Measurements from ENCODE around the gene MALL.
A peak's percentile ranks its signal among the peaks of the same experiment; 100 is the strongest.
"Not testable (repeated sequence)": the region's sequence is repeated elsewhere in the genome, so short reads cannot be mapped to it uniquely, and the experiment has no call there.

The MALL gene

DNA sequence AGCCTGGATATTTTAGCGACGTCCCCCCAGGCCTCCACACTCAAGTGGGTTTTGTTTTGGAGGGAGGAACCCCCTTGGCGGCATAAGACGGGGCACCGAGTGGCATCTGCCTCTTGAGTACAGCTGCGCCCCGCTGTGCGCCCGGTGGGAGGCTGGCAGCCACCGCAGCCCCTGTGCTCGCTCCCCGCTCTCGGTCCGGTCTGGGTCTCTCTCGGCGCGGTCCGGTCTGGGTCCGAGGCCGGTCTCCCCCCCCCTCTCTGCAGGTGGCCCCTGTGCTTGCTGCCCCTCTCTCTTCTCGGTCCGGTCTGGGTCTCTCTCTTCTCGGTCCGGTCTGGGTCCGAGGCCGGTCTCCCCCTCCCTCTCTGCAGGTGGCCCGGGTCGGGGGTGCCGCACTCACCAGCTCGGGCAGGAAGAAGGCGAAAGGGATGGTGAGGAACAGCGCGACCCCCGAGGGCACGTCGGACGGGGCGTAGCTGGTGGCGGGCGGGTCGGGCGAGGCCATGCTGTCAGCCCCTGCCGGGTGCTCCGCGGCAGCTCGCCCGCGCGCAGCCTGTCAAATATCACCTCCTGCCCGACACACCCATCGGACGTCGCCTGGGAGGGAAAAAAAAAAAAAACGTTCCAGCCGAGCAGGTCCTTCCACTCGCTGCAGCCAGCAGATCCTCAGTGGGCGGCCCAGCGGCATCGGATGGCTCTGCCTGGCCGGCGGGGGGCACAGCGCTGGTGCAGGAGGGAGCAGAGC, at the start of gene MALL:
TSS of gene MALL (minus strand) at position 532 of the 742 bp plus-strand sequence. CDS start at position 502, 30 bp downstream.
- peak in 1 of 2 experiments; percentile 38 for DNase-seq

DNA sequence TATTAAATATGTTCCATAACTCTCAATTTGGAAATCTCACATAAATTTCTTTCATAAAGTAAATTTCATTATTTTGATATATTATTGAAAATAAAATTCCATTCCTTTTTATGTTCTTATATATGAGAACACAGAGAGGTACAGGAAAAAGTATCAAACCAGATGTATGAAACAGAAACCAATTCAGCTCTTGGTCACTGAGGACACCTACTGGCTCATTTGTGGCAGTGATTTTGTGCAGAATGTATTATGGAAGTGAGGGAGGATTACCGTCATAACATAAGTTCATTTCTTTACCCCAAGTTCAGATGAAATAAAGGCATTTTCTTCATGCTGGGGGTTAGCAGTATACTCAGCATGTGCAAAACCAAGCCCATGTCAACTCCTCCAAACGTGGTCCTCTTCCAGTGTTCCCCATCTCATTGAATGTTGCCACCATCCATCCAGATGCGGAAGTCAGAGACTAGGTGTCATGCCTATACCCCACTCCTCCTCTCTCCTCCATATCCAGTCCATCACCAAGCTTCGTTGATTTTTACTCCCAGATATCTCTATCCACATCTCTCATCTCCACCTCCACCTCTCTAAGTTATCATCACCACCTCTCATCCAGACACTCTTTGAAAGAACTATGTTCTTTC, 41.7 kb upstream of the MALL start:
- peak in 1 of 2 experiments; percentile 34 for DNase-seq

GRCh38 chr2:110154828-110155227, 39.2 kb upstream of the MALL start:
- not testable (repeated sequence) for DNase-seq

DNA sequence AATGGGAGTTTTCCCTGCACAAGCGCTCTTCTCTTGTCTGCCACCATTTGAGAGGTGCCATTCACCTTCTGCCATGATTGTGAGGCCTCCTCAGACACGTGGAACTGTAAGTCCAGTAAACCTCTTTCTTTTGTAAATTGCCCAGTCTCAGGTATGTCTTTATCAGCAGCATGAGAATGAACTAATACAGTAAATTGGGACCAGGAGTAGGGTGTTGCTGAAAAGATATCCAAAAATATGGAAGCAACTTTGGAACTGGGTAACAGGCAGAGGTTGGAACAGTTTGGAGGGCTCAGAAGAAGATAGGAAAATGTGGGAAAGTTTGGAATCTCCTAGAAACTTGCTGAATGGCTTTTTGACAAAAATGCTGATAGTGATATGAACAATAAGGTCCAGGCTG, 38.6 kb upstream of the MALL start:
- not testable (repeated sequence) for DNase-seq

DNA sequence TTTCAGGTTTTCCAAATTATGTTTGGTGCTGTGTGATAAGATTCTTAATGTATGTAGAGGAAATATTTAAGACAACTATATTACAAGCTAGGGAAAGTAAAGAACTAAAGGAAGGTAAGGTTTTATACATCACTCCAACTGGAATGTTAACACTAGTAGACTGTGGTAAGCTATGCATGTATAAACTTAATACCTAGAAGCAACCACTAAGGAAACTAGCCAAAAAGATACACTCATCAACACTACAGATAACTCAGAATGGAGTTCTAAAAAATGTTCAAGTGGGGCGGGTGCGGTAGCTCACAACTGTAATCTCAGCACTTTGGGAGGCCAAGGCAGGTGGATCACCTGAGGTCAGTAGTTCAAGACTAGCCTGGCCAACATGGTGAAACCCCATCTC, 37.8 kb upstream of the MALL start:
- no peak for DNase-seq

GRCh38 chr2:110152943-110153342, 37.3 kb upstream of the MALL start:
- no peak for DNase-seq

GRCh38 chr2:110149330-110150220, 34.0 kb upstream of the MALL start:
- DNase-seq = no peak

DNA sequence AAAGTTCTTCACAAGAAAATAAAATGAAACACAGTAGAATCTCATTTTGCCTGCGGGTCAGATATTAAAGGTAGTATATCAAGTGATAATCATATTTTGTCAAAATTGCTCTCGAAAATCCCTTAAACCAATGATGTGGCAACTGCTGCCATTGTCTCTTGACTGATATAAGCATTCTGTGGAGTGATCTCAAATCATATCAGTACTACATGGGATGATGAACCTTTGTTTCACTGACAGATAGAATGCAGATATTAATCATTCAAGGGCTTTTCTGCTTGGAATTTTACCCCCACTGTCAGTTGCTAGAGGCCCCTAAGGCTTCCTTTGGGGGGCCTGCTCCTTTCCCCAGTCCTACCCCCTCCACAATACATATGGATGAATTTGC, 31.3 kb upstream of the MALL start:
- DNase-seq = no peak

GRCh38 chr2:110146183-110146944, 30.7 kb upstream of the MALL start:
- DNase-seq = no peak

- no peak for DNase-seq
Observed at GRCh38 chr2:110143982-110144381, 28.4 kb upstream of the MALL start.

DNA sequence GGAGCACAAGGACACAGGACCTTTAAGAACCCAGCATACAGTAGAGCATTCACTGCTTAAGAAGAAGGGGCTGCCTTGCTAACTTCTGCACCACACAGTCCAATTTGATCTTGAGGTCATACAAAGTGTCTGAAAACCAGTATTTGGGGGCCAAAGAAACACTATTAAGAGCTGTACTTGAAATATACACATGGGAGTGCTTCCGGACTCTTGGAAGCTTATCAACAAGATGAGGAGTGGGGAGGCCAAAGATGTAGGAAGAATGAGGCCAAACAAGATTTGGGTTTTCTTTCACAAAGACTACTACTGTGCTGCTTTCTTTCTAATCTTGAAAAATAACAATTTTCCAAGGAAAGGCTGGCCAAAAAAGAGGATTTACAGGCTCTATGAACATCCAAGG, 24.8 kb upstream of the MALL start:
- no peak for DNase-seq

GRCh38 chr2:110134025-110134424, 18.4 kb upstream of the MALL start:
- no peak for DNase-seq

DNA sequence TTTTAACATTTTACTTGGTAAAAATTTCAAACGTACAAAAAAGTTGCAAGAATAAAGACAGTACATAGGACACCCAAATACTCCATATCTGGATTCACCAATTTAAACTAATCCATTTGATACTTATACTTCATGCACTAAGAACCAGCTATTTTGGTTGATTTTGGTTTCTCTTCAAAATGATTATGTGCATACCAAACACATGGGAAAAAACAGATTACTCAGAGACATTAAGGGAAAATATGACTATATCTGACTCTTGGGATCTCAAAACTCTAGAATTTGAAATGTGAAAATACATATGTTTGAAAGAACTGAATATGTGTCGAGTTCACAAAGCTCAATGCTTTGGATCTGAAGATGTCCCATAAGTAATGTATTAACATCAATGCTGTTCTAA, 15.5 kb upstream of the MALL start:
- DNase-seq = no peak

DNA sequence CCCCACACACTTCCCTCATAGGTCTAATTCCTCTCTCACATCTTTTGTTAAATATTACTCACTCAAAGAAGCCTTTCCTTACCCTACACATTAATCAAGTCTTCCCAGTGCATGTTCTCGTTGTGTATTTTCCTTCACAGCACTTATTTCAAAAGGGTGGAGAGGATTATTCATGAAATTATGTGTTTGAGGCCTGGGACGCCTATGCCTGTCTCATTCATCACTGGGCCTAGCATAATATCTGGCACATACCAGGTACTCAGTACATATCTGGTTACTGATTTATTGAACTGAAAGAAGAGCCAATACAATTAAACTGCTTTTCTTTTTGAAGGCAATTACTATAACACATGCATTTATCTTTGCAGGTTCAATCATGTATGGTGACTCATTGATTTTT, 15.1 kb upstream of the MALL start:
- DNase-seq = no peak

GRCh38 chr2:110126906-110127305, 11.3 kb upstream of the MALL start:
- no peak for DNase-seq

- peak in 1 of 2 experiments; percentile 5 for DNase-seq
Observed at GRCh38 chr2:110126086-110126773, 10.6 kb upstream of the MALL start.

GRCh38 chr2:110124939-110125691, 9.5 kb upstream of the MALL start:
- no peak for DNase-seq

GRCh38 chr2:110124038-110124825, 8.6 kb upstream of the MALL start:
- DNase-seq = no peak

- no peak for DNase-seq
Observed at GRCh38 chr2:110121592-110121991, 6.0 kb upstream of the MALL start.

DNA sequence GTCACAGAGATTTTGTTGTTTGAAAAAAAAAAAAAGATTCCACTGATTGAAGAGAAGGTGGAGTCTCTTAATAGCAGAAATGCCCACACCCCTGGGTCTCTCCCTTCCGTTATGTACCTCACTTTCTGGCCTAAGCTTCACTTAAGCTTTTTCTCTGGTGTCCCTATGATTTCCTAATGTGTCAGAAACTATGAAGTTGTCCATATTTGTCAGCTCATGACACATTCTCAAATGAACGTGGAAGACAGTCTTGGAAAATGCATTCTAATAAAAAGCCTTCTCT, 5.4 kb upstream of the MALL start:
- DNase-seq = no peak

All from NCI-H524 (cell line).